Ascending aorta (tissue), 2 donors: ENCODE measurements around the gene RUNX1. TPM values are rescaled to one million over a fixed set of nuclear protein-coding genes. Genes with fewer than 3 reads are reported as not detected.
"Not testable (repeated sequence)": the region's sequence is repeated elsewhere in the genome, so short reads cannot be mapped to it uniquely, and the experiment has no call there.

Source experiments
- DNase-seq, 2 donors: peaks; one replicate each; pipeline ENCODE4 v3.0.0-alpha.2; 2019; ENCODE audit warnings: low spot score in 2 of 2
- H3K27ac ChIP-seq, 2 donors: fragments of 200-600 bp; sonication (generic); one replicate each; pipeline ENCODE4 v1.5.1; 2016 to 2017; ENCODE audit warnings: mild to moderate bottlenecking in 1 of 2
- H3K27me3 ChIP-seq: fragments of 200-600 bp; sonication (generic); one replicate; pipeline ENCODE4 v1.5.1; 2017
- H3K36me3 ChIP-seq, 2 donors: fragments of 200-600 bp; sonication (generic); one replicate each; pipeline ENCODE4 v1.5.1; 2016
- H3K4me1 ChIP-seq, 2 donors: fragments of 200-600 bp; sonication (generic); one replicate each; pipeline ENCODE4 v1.5.1; 2016 to 2017; ENCODE audit warnings: mild to moderate bottlenecking in 1 of 2
- H3K4me3 ChIP-seq, 2 donors: fragments of 200-600 bp; sonication (generic); one replicate each; pipeline ENCODE4 v1.5.1; 2016 to 2017; ENCODE audit warnings: mild to moderate bottlenecking in 1 of 2
- H3K9me3 ChIP-seq, 2 donors: fragments of 200-600 bp; sonication (generic); one replicate each; pipeline ENCODE4 v1.5.1; 2016
- CTCF ChIP-seq, 3 experiments: fragments of 200-600 bp in 2 of 3; fragments of 450-650 bp in 1 of 3; sonication (generic) in 2 of 3; IDR thresholded peaks; one replicate each; pipeline ENCODE4 v1.5.1; 2016 to 2019; ENCODE audit warnings: antibody characterized with exemption in 3 of 3, mild to moderate bottlenecking in 1 of 3, moderate library complexity in 1 of 3
- intact Hi-C: fragments of 100-400 bp; cut with DNase I; formaldehyde crosslinking; loops from one replicate; pipeline ENCODE4 v1.15.1; 2023
- total RNA-seq: library from RNA; depleted of rRNA; stranded (reverse); fragments of >200 nt; gene quantifications from one replicate; pipeline ENCODE4 v1.1.0, GENCODE V29; 2016

RUNX1 gene
- total RNA-seq, 1 donor from 2014 or later: 16.3 TPM

GRCh38 chr21:34958040-34958439 lies 91.1 kb downstream of the RUNX1 start:
- no peaks in the 10 kb centered on the region for H3K4me1 ChIP-seq
- no peaks in the 10 kb centered on the region for H3K27me3 ChIP-seq
- no peak overlapping the region for H3K4me3 ChIP-seq
- intact Hi-C loops: no loop called here
- no peak overlapping the region for H3K27ac ChIP-seq
- no peak for DNase-seq
- H3K9me3 ChIP-seq: no peaks in the 10 kb centered on the region
- TF ChIP-seq CTCF (IDR thresholded peaks at IDR 0.05): no peak
- H3K36me3 ChIP-seq: no peaks in the 10 kb centered on the region

GRCh38 chr21:34956416-34957316 lies 92.4 kb downstream of the RUNX1 start:
- Histone ChIP-seq H3K36me3 (no peaks in the 10 kb centered on the region), H3K27ac (no peak overlapping the region), H3K4me3 (no peak overlapping the region), H3K27me3 (no peaks in the 10 kb centered on the region), H3K9me3 (no peaks in the 10 kb centered on the region), H3K4me1 (no peaks in the 10 kb centered on the region)
- intact Hi-C loops: no loop called here
- no peak for TF ChIP-seq CTCF (IDR thresholded peaks at IDR 0.05)
- DNase-seq: no peak

DNA sequence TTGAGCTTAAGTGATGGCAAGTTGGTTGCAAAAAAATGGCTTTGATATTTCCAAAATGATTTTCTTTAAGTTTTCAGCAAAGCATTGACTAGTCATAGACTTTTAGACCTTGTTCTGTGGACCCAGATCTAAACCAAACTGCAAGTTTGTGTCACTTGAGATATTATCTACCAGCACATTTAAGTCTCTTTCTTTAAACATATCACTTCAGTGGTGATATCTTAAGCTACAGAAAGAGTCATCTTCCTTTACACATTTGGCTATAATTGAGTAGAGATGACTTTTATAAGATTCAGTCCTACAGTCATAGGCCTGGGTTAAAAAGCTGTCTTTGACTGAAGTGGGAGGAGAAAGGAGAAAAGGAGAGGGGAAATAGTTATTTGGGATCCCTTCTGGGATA lies 95.2 kb downstream of the RUNX1 start:
- intact Hi-C loops: no loop called here
- no peak for TF ChIP-seq CTCF (IDR thresholded peaks at IDR 0.05)
- no peak overlapping the region for H3K27ac ChIP-seq
- no peak overlapping the region for H3K4me3 ChIP-seq
- no peaks in the 10 kb centered on the region for H3K9me3 ChIP-seq
- no peaks in the 10 kb centered on the region for H3K27me3 ChIP-seq
- DNase-seq: no peak
- H3K4me1 ChIP-seq: no peaks in the 10 kb centered on the region
- H3K36me3 ChIP-seq: no peaks in the 10 kb centered on the region

- Histone ChIP-seq H3K4me3 (no peak overlapping the region), H3K27me3 (no peaks in the 10 kb centered on the region), H3K27ac (no peak overlapping the region), H3K36me3 (no peaks in the 10 kb centered on the region), H3K4me1 (no peaks in the 10 kb centered on the region), H3K9me3 (no peaks in the 10 kb centered on the region)
- no peak for TF ChIP-seq CTCF (IDR thresholded peaks at IDR 0.05)
- intact Hi-C loops: no loop called here
- DNase-seq: no peak
These were observed 96.4 kb downstream of the RUNX1 start for GRCh38 chr21:34952701-34953100.

- H3K9me3 ChIP-seq, DNase-seq, H3K4me3 ChIP-seq, H3K4me1 ChIP-seq, H3K36me3 ChIP-seq, H3K27ac ChIP-seq, H3K27me3 ChIP-seq, intact Hi-C loops: not testable (repeated sequence)
These were observed 97.2 kb downstream of the RUNX1 start for GRCh38 chr21:34951868-34952267.

DNA sequence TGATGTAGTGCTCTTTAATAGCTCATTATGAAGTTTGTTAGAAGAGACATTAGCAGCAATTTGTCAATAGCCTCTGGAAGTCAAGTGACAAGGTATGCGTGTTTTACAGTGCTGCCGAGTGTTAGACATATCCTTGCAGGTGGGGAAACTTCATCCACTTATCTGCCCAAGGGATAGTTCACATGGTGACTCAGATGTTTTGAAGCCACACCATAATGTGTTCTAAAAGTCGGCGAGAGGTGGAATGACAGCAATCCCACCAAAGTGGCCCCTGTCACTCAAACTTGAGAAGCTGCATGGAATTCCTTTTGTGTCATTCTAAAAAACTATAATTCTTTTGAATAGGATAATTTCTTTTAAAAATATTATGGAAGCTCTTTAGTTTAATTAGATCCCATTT lies 98.1 kb downstream of the RUNX1 start:
- Histone ChIP-seq H3K4me3 (no peak overlapping the region), H3K4me1 (no peaks in the 10 kb centered on the region), H3K27ac (no peak overlapping the region), H3K27me3 (no peaks in the 10 kb centered on the region), H3K9me3 (no peaks in the 10 kb centered on the region), H3K36me3 (no peaks in the 10 kb centered on the region)
- DNase-seq: no peak
- intact Hi-C loops: no loop called here
- no peak for TF ChIP-seq CTCF (IDR thresholded peaks at IDR 0.05)
